Endothelial cell of umbilical vein (primary cell): ENCODE measurements around the gene RBM8A.

Source experiments
- FOS ChIP-seq: IDR thresholded peaks from 2 replicates; pipeline ENCODE4 v1.6.1; 2011; ENCODE audit warnings: mild to moderate bottlenecking, low read length, moderate library complexity, borderline replicate concordance; ENCODE audit not compliant: insufficient read depth
- POLR2A ChIP-seq: IDR thresholded peaks from 2 replicates; pipeline ENCODE4 v1.6.1; 2012; ENCODE audit warnings: low read depth, mild to moderate bottlenecking, control low read depth, low read length
- TF ChIP-seq, protein P1 (sequence below), 2 donors: IDR thresholded peaks; 1 replicate in 1 of 2; 2 replicates in 1 of 2; pipeline ENCODE4 v1.5.1; 2011; ENCODE audit warnings: low read length in 2 of 2, mild to moderate bottlenecking in 2 of 2, moderate library complexity in 2 of 2, control low read depth in 1 of 2, inconsistent platforms in 1 of 2, low read depth in 1 of 2; ENCODE audit not compliant: insufficient read depth in 1 of 2; ENCODE audit errors: extremely low read depth in 1 of 2

- TF ChIP-seq, protein P1, sequence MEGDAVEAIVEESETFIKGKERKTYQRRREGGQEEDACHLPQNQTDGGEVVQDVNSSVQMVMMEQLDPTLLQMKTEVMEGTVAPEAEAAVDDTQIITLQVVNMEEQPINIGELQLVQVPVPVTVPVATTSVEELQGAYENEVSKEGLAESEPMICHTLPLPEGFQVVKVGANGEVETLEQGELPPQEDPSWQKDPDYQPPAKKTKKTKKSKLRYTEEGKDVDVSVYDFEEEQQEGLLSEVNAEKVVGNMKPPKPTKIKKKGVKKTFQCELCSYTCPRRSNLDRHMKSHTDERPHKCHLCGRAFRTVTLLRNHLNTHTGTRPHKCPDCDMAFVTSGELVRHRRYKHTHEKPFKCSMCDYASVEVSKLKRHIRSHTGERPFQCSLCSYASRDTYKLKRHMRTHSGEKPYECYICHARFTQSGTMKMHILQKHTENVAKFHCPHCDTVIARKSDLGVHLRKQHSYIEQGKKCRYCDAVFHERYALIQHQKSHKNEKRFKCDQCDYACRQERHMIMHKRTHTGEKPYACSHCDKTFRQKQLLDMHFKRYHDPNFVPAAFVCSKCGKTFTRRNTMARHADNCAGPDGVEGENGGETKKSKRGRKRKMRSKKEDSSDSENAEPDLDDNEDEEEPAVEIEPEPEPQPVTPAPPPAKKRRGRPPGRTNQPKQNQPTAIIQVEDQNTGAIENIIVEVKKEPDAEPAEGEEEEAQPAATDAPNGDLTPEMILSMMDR (IDR thresholded peaks at IDR 0.05; ENCODE audit: extremely low read depth in 1 of 2, insufficient read depth in 1 of 2, low read depth in 1 of 2, low read length in 2 of 2): no peak
- no peak for TF ChIP-seq FOS
- TF ChIP-seq POLR2A: no peak
Measured at GRCh38 chr1:145898756-145899155, 28.5 kb downstream of the RBM8A start.
